K562 (cell line): ENCODE data around the gene SLC30A7. TPM values are rescaled to one million over a fixed set of nuclear protein-coding genes. Genes with fewer than 3 reads are reported as not detected.

Experiments used
- ATAC-seq: fragments of 200-7000 bp; cut with Tn5 transposase; 3 replicates; pipeline ENCODE4 v1.9.1; 2020; ENCODE audit warnings: moderate library complexity
- BruUV-seq: library from RNA; stranded (reverse); fragments of 400-500 nt; replicated peaks from 2 replicates; lab custom pipeline; 2021; lab: Mats Ljungman, UMichigan
- CTCF ChIA-PET: fragments of 300-600 bp; formaldehyde crosslinking; extraction: SDS; loops from one replicate; lab custom pipeline; 2021; ENCODE audit warnings: low intra/inter-chr PET ratio; lab: Yijun Ruan, JAX
- POLR2A ChIA-PET: fragments of 300-600, 350-650 bp; sonication (Branson Sonifier 250); formaldehyde crosslinking; extraction: SDS; loops from one replicate; lab custom pipeline; 2021; ENCODE audit warnings: antibody characterized with exemption, inconsistent platforms; lab: Yijun Ruan, JAX
- DNase-seq, 4 experiments: peaks; one replicate each; pipeline versions ENCODE4 v3.0.0 to v3.0.0-alpha.2; 2011 to 2018; ENCODE audit warnings: low spot score in 3 of 4, mixed read lengths in 3 of 4; ENCODE audit errors: extremely low read depth in 1 of 4
- FAIRE-seq: peaks from 2 replicates; lab custom pipeline; 2011; peaks lifted over from hg19 to GRCh38; lab: Jason Lieb, UNC
- H2AFZ ChIP-seq: 2 replicates; pipeline ENCODE4 v1.6.0; 2011; ENCODE audit warnings: low read depth, low read length, control low read depth, inconsistent platforms
- H3K27ac ChIP-seq: fragments of 200-600 bp; 3 replicates; pipeline ENCODE4 v1.8.0; 2011; ENCODE audit warnings: low read depth, mild to moderate bottlenecking, control low read depth, inconsistent platforms, low read length, moderate library complexity, mixed read lengths; ENCODE audit errors: extremely low read depth
- H3K27me3 ChIP-seq, 2 experiments: fragments of 300-600 bp in 1 of 2; 2 replicates in 1 of 2; 3 replicates in 1 of 2; pipeline versions ENCODE4 v1.6.0 to v1.8.0; 2011; ENCODE audit warnings: inconsistent platforms in 2 of 2, low read length in 2 of 2, mild to moderate bottlenecking in 1 of 2, mixed read lengths in 1 of 2, moderate library complexity in 1 of 2; ENCODE audit not compliant: control insufficient read depth in 2 of 2, insufficient read depth in 2 of 2
- H3K36me3 ChIP-seq: fragments of 300-600 bp; 3 replicates; pipeline ENCODE4 v1.8.0; 2011; ENCODE audit warnings: mild to moderate bottlenecking, low read length, inconsistent platforms; ENCODE audit not compliant: control insufficient read depth, insufficient read depth
- H3K4me1 ChIP-seq, 2 experiments: fragments of 200-600 bp in 1 of 2; replicated peaks in 1 of 2; 2 replicates in 1 of 2; 3 replicates in 1 of 2; pipeline versions ENCODE4 v1.5.1 to v1.8.0; 2011; ENCODE audit warnings: inconsistent platforms in 2 of 2, low read length in 2 of 2, mild to moderate bottlenecking in 1 of 2, mixed read lengths in 1 of 2, moderate library complexity in 1 of 2; ENCODE audit not compliant: control insufficient read depth in 2 of 2, insufficient read depth in 2 of 2
- H3K4me2 ChIP-seq: 2 replicates; pipeline ENCODE4 v1.6.1; 2011; ENCODE audit warnings: low read length, control low read depth, inconsistent platforms, mixed read lengths; ENCODE audit not compliant: insufficient read depth
- H3K4me3 ChIP-seq: fragments of 200-600 bp; sonication (generic), shearing (Covaris generic); 2 replicates; pipeline ENCODE4 v1.5.1; 2016; ENCODE audit warnings: control low read depth, inconsistent platforms
- H3K79me2 ChIP-seq: fragments of 200-600 bp; 3 replicates; pipeline ENCODE4 v1.8.0; 2011; ENCODE audit warnings: low read length, inconsistent platforms; ENCODE audit not compliant: control insufficient read depth, insufficient read depth
- H3K9ac ChIP-seq, 2 experiments: 2 replicates each; pipeline versions ENCODE4 v1.6.0 to v1.6.1; 2011; ENCODE audit warnings: low read depth in 2 of 2, low read length in 2 of 2, control low read depth in 1 of 2, inconsistent platforms in 1 of 2, mild to moderate bottlenecking in 1 of 2, mixed read lengths in 1 of 2; ENCODE audit not compliant: insufficient read depth in 1 of 2
- H3K9me1 ChIP-seq: one replicate; pipeline ENCODE4 v1.6.0; 2011; ENCODE audit warnings: inconsistent platforms, mild to moderate bottlenecking, low read length, moderate library complexity; ENCODE audit not compliant: control insufficient read depth, insufficient read depth
- H3K9me3 ChIP-seq: replicated peaks from 2 replicates; pipeline ENCODE4 v1.5.1; 2011; ENCODE audit warnings: low read depth, low read length, inconsistent platforms; ENCODE audit not compliant: control insufficient read depth, insufficient read depth
- H4K20me1 ChIP-seq: replicated peaks from 2 replicates; pipeline ENCODE4 v1.6.1; 2011; ENCODE audit warnings: low read length, inconsistent platforms, mixed read lengths; ENCODE audit not compliant: control insufficient read depth, insufficient read depth
- CCNT2 ChIP-seq: IDR thresholded peaks from 2 replicates; pipeline ENCODE4 v1.6.1; 2011; ENCODE audit warnings: borderline replicate concordance, low read depth, mild to moderate bottlenecking, moderate library complexity, mixed read lengths, low read length; ENCODE audit not compliant: insufficient read length; ENCODE audit errors: extremely low read depth
- CEBPG ChIP-seq, 3 experiments: fragments of 200-800 bp in 1 of 3; sonication (Bioruptor generic) in 1 of 3; sonication (generic) in 1 of 3; formaldehyde crosslinking in 1 of 3; IDR thresholded peaks in 2 of 3; conservative IDR thresholded peaks in 1 of 3; 2 replicates each; pipeline versions ENCODE4 v1.6.1 to v1.8.0; 2016 to 2022; ENCODE audit warnings: missing compliant biosample characterization in 2 of 3, missing genetic modification characterization in 2 of 3, mild to moderate bottlenecking in 1 of 3, missing genetic modification reagents in 1 of 3
- CREB5 ChIP-seq: fragments of 250-450 bp; sonication (Bioruptor Pico); IDR thresholded peaks from 2 replicates; pipeline ENCODE4 v1.5.0; 2020; ENCODE audit warnings: mild to moderate bottlenecking
- HMBOX1 ChIP-seq: sonication (generic); IDR thresholded peaks from 2 replicates; pipeline ENCODE4 v1.6.1; 2016
- LEF1 ChIP-seq: fragments of 450-650 bp; IDR thresholded peaks from 2 replicates; pipeline ENCODE4 v1.6.1; 2016; ENCODE audit warnings: mild to moderate bottlenecking
- NFE2L1 ChIP-seq: fragments of 450-650 bp; IDR thresholded peaks from 2 replicates; pipeline ENCODE4 v1.6.1; 2016; ENCODE audit warnings: missing genetic modification characterization, low read depth, mild to moderate bottlenecking, missing compliant biosample characterization, moderate library complexity, borderline replicate concordance
- PHF20 ChIP-seq: fragments of 450-650 bp; IDR thresholded peaks from 2 replicates; pipeline ENCODE4 v1.6.1; 2018; ENCODE audit not compliant: partially characterized antibody
- PML ChIP-seq: IDR thresholded peaks from 2 replicates; pipeline ENCODE4 v1.6.1; 2012; ENCODE audit warnings: low read length, inconsistent platforms
- POLR3A ChIP-seq: IDR thresholded peaks from 2 replicates; pipeline ENCODE4 v1.6.1; 2011; ENCODE audit warnings: borderline replicate concordance, mild to moderate bottlenecking, moderate library complexity; ENCODE audit not compliant: insufficient read length, insufficient read depth; ENCODE audit errors: extremely low read depth
- RFX7 ChIP-seq: fragments of 250-450 bp; sonication (Bioruptor Pico); IDR thresholded peaks from 2 replicates; pipeline ENCODE4 v1.5.1; 2021; ENCODE audit warnings: mild to moderate bottlenecking
- ZNF12 ChIP-seq: sonication (generic); formaldehyde crosslinking; IDR thresholded peaks from 2 replicates; pipeline ENCODE4 v1.4.0; 2020; ENCODE audit warnings: mild to moderate bottlenecking, missing genetic modification reagents
- ZNF274 ChIP-seq: IDR thresholded peaks from 2 replicates; pipeline ENCODE4 v1.6.1; 2011; ENCODE audit warnings: low read depth, mild to moderate bottlenecking, low read length, moderate library complexity, borderline replicate concordance
- ZNF707 ChIP-seq: fragments of 250-450 bp; sonication (Bioruptor Pico); conservative IDR thresholded peaks from 2 replicates; pipeline ENCODE4 v1.8.0; 2022; ENCODE audit warnings: inconsistent platforms, mild to moderate bottlenecking, moderate library complexity
- in situ Hi-C: fragments of 300-500 bp; cut with MboI; formaldehyde crosslinking; loops from 4 replicates; pipeline ENCODE4 v1.15.0; 2018; ENCODE audit warnings: inconsistent platforms, mixed read lengths
- intact Hi-C: fragments of 100-400 bp; cut with micrococcal nuclease; formaldehyde crosslinking; loops from 2 replicates; pipeline ENCODE4 v1.14.2; 2022
- polyA plus RNA-seq, 8 experiments: library from polyadenylated mRNA; depleted of rRNA in 4 of 8; stranded (reverse) in 5 of 8; unstranded in 3 of 8; fragments of >200 nt; fragmentation: Nextera tagmentation in 2 of 8; fragmentation: Illumina TruSeq in 1 of 8; extraction: Ambion mirVana in 2 of 8; extraction: Trizol in 1 of 8; gene quantifications; 2 replicates each; pipeline versions ENCODE4 v1.2.1 to v1.2.3, GENCODE V29; 2011 to 2014; ENCODE audit warnings: inconsistent platforms in 1 of 8, missing spikeins in 1 of 8
- total RNA-seq, 7 experiments: library from RNA; depleted of rRNA in 6 of 7; stranded (reverse); fragments of >200 nt in 6 of 7; fragmentation: Illumina TruSeq in 2 of 7; extraction: Trizol in 2 of 7; gene quantifications; 2 replicates each; pipeline versions ENCODE4 v1.2.1 to v1.2.3, GENCODE V29; 2011 to 2021; ENCODE audit warnings: low replicate concordance in 1 of 7
- TF ChIP-seq, protein P1 (sequence below): fragments of 450-650 bp; formaldehyde crosslinking; IDR thresholded peaks from 2 replicates; pipeline ENCODE4 v1.4.0; 2020; ENCODE audit warnings: mild to moderate bottlenecking, moderate library complexity

Gene SLC30A7
- total and polyA plus RNA-seq, 9 of the 15 experiments (the other 6 are each of a cell fraction or from before 2014, with no cell fraction given) = 3.5 to 17.1 (median 7.2) TPM

DNA sequence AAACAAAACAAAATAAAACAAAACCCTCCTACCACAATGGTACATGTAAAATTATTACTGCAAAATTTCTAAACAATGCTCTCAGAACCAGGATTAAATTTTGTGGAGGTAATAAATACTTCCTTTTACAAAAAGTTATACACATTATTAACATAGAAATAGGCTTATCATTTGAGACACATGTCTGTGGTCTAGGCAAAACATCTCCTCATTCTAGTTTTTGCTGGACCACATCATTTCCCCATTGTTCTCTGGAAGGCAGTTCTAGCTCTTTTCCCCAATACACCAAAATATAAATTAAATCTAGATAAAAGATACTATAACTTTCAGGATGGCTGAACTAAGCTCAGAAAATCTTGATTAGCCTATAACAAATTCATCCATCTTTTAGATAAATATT is 19.6 kb upstream of the SLC30A7 start (continued):
- TF ChIP-seq HMBOX1 (no peak), PHF20 (no peak), RFX7 (no peak), ZNF12 (CRISPR knock-in tag) (no peak), CCNT2 (no peak), NFE2L1 (tag) (no peak)
- TF ChIP-seq, protein P1, sequence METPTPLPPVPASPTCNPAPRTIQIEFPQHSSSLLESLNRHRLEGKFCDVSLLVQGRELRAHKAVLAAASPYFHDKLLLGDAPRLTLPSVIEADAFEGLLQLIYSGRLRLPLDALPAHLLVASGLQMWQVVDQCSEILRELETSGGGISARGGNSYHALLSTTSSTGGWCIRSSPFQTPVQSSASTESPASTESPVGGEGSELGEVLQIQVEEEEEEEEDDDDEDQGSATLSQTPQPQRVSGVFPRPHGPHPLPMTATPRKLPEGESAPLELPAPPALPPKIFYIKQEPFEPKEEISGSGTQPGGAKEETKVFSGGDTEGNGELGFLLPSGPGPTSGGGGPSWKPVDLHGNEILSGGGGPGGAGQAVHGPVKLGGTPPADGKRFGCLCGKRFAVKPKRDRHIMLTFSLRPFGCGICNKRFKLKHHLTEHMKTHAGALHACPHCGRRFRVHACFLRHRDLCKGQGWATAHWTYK = no peak
- TF ChIP-seq, all 486 proteins: peak for 0

DNA sequence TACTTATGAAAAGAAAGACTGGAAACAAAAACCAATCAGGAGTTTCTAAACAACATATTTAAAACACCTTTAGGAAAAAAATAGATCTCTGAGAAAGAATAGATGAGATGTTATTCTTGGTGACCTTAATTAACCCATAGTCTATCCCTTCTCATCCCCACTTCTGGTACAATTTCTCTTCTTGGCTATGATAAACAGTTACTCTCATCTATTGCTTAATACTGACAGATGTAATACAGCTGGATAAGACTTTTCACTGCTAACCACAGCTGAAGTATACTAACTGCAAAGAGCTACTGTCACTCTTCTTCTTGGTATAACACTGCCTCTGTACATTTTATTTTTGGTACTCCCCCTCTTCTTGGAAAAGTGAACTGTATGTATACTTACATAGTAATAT is 16.5 kb upstream of the SLC30A7 start:
- no peaks in the 10 kb centered on the region for H3K27me3 ChIP-seq
- H3K9me1 ChIP-seq = no peaks in the 10 kb centered on the region
- H3K9me3 ChIP-seq = no peaks in the 10 kb centered on the region
- FAIRE-seq = no peak
- H3K4me2 ChIP-seq = no peak overlapping the region
- BruUV-seq = no TSS peak
- H4K20me1 ChIP-seq = no peaks in the 10 kb centered on the region
- intact Hi-C loops (no loop called here), in situ Hi-C loops (no loop called here)
- ChIA-PET POLR2A (interaction anchor here (0.6 kb wide), 1 partner anchor 22 kb away, joined by 4 read pairs; no protein-coding TSS in a partner anchor), CTCF (no interaction called here)
- H3K27ac ChIP-seq = no peak overlapping the region
- H3K4me1 ChIP-seq = peaks cover 0 to 2% of the 10 kb centered on the region in 2 experiments; a peak in 1 of 5 replicates
- no peak overlapping the region for H3K9ac ChIP-seq
- H3K36me3 ChIP-seq = peaks cover 12% of the 10 kb centered on the region; the same call in 1 of the 3 replicates
- TF ChIP-seq PML (no peak), ZNF707 (CRISPR knock-in tag) (peak; percentile 80), CREB5 (CRISPR knock-in tag) (no peak), ZNF274 (no peak), POLR3A (no peak), LEF1 (no peak), CEBPG (CRISPR knock-in tag; IDR thresholded peaks at IDR 0.05) (no peak), CEBPG (tag; conservative IDR thresholded peaks at IDR 0.05 in 1 of 2, IDR thresholded peaks at IDR 0.05 in 1 of 2) (peak in 1 of 2 experiments; percentile 23; a peak in 1 of 4 replicates)
- TF ChIP-seq, all 486 proteins: peak for 2
- DNase-seq = no peak
- H3K79me2 ChIP-seq = no peaks in the 10 kb centered on the region
- H3K4me3 ChIP-seq = no peak overlapping the region
- ATAC-seq = no peak
- H2AFZ ChIP-seq = no peak overlapping the region
